RWPE2 (cell line): ENCODE measurements around the gene RGS17.

Source experiments
- ATAC-seq: fragments of 200-7000 bp; cut with Tn5 transposase; 3 replicates; pipeline ENCODE4 v1.9.1; 2021; ENCODE audit warnings: low read depth
- DNase-seq: peaks from one replicate; pipeline ENCODE4 v3.0.0-alpha.2; 2020; ENCODE audit warnings: low spot score
- H3K27ac ChIP-seq: fragments of 450-650 bp; 2 replicates; pipeline ENCODE4 v1.5.1; 2017; ENCODE audit warnings: mild to moderate bottlenecking; ENCODE audit not compliant: poor library complexity, severe bottlenecking
- H3K27me3 ChIP-seq: fragments of 250-450 bp; sonication (Bioruptor Pico); 2 replicates; pipeline ENCODE4 v1.5.1; 2021; ENCODE audit warnings: mild to moderate bottlenecking, moderate library complexity; ENCODE audit not compliant: insufficient read depth, poor library complexity, severe bottlenecking
- H3K36me3 ChIP-seq: fragments of 250-450 bp; sonication (Bioruptor Pico); 2 replicates; pipeline ENCODE4 v1.5.1; 2020; ENCODE audit warnings: low read depth, mild to moderate bottlenecking, moderate library complexity
- H3K4me1 ChIP-seq: fragments of 250-450 bp; sonication (Bioruptor Pico); 2 replicates; pipeline ENCODE4 v1.5.1; 2021; ENCODE audit warnings: mild to moderate bottlenecking, moderate library complexity; ENCODE audit not compliant: insufficient read depth, poor library complexity, severe bottlenecking
- H3K4me3 ChIP-seq: fragments of 250-450 bp; sonication (Bioruptor Pico); 2 replicates; pipeline ENCODE4 v1.5.1; 2021; ENCODE audit warnings: mild to moderate bottlenecking, moderate library complexity; ENCODE audit not compliant: severe bottlenecking
- H3K9me3 ChIP-seq: fragments of 250-450 bp; sonication (Bioruptor Pico); 2 replicates; pipeline ENCODE4 v1.5.1; 2021; ENCODE audit warnings: mild to moderate bottlenecking, moderate library complexity; ENCODE audit not compliant: severe bottlenecking
- TF ChIP-seq, protein P1 (sequence below): fragments of 450-650 bp; IDR thresholded peaks from one replicate; pipeline ENCODE4 v1.5.1; 2017; ENCODE audit warnings: mild to moderate bottlenecking, moderate library complexity; ENCODE audit not compliant: poor library complexity, severe bottlenecking

The RGS17 gene

DNA sequence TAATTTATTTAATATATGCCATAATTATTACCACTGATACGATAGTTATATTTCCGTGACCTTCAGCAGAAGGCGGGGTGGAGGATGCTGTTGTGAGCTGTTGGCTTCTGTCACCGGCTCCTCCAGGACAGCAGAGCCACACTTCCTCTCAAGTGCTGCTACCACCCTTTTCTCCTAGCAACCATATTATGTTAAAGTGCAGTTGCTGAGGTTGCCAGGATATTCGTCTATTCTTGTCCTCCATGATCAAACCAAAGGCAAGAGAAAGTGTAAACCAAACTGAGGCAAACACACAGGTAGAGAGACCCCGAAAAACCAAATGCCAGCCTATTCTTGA lies 27.8 kb downstream of the RGS17 start:
- TF ChIP-seq, protein P1, sequence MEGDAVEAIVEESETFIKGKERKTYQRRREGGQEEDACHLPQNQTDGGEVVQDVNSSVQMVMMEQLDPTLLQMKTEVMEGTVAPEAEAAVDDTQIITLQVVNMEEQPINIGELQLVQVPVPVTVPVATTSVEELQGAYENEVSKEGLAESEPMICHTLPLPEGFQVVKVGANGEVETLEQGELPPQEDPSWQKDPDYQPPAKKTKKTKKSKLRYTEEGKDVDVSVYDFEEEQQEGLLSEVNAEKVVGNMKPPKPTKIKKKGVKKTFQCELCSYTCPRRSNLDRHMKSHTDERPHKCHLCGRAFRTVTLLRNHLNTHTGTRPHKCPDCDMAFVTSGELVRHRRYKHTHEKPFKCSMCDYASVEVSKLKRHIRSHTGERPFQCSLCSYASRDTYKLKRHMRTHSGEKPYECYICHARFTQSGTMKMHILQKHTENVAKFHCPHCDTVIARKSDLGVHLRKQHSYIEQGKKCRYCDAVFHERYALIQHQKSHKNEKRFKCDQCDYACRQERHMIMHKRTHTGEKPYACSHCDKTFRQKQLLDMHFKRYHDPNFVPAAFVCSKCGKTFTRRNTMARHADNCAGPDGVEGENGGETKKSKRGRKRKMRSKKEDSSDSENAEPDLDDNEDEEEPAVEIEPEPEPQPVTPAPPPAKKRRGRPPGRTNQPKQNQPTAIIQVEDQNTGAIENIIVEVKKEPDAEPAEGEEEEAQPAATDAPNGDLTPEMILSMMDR = no peak
- Histone ChIP-seq H3K27ac (no peak overlapping the region), H3K27me3 (no peaks in the 10 kb centered on the region), H3K4me1 (peaks cover 7% of the 10 kb centered on the region), H3K36me3 (no peaks in the 10 kb centered on the region), H3K4me3 (no peak overlapping the region), H3K9me3 (no peaks in the 10 kb centered on the region)
- no peak for DNase-seq
- no peak for ATAC-seq

DNA sequence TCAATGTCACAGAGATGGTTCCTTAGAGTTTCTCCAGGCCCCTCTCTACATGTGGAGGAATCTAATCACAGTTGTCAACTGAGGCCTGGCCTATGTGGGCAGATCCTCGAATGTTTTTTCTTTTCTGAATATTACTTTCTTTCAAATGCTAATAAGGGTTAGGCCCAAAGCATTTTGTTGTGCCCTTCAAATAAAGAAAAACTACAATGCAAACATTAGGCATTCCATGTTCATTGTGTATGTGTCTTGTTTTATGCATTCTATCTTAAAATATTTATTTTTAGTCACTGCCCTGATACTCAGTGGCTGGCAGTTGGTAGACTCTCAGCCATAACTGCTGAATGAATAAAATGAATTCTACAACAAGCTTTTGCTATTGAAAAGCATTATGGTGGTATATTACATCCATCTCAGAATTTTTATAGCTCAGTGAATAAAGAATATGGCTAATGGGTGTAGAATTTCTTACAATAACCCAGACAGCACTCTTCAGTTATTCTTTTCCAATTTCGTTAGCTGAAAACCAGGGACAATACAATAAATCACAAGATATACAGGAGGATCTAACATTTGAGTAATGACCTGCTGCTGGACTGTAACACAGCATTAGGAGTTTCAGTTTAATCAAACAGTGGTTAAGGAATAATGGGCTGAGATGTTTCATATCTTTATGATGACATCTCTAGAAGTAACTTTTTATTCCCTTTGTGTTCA lies 28.3 kb downstream of the RGS17 start:
- Histone ChIP-seq H3K9me3 (no peaks in the 10 kb centered on the region), H3K27ac (no peak overlapping the region), H3K27me3 (no peaks in the 10 kb centered on the region), H3K4me3 (no peak overlapping the region), H3K36me3 (no peaks in the 10 kb centered on the region), H3K4me1 (peaks cover 7% of the 10 kb centered on the region)
- TF ChIP-seq, protein P1 = no peak
- no peak for ATAC-seq
- DNase-seq = no peak

DNA sequence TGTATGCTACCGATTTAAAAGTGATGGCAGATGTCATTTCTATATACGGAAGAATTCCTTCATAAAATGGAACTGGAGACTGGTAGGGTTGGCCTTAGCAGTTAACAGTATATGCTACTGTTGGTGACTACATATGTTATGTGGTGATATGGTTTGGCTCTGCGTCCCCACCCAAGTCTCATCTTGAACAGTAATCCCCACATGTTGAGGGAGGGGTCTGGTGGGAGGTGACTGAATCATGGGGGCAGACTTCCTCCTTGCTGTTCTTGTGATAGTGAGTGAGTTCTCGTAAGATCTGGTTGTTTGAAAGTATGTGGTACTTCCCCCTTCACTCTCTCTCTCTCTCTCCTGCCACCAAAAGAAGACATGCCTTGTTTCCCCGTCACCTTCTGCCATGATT lies 29.6 kb downstream of the RGS17 start:
- no peak for DNase-seq
- no peak for ATAC-seq
- no peaks in the 10 kb centered on the region for H3K9me3 ChIP-seq
- H3K27ac ChIP-seq = no peak overlapping the region
- TF ChIP-seq, protein P1 = no peak
- H3K36me3 ChIP-seq = no peaks in the 10 kb centered on the region
- H3K4me3 ChIP-seq = no peak overlapping the region
- H3K4me1 ChIP-seq = peaks cover 17% of the 10 kb centered on the region
- no peaks in the 10 kb centered on the region for H3K27me3 ChIP-seq

DNA sequence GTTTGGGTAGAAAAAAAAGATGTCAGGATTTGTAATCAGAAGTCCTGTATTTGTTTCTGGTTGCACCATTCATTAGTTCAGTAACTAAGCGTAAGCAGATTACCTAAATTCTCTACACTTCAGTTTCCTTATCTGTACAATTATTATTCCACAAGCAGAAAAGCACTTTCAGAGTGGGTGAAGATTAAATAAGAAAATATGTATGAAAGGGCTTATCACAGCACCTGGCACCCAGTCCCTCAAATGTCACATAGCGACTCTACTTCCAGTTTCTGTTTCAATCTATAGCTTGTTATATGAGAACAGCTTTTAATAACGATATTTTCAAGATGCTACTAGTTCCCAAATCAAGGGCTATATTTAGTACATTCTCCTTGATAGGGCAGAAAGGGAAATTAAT lies 31.4 kb downstream of the RGS17 start:
- Histone ChIP-seq H3K9me3 (no peaks in the 10 kb centered on the region), H3K36me3 (no peaks in the 10 kb centered on the region), H3K27me3 (no peaks in the 10 kb centered on the region), H3K4me3 (no peak overlapping the region), H3K4me1 (peaks cover 23% of the 10 kb centered on the region), H3K27ac (no peak overlapping the region)
- TF ChIP-seq, protein P1 = no peak
- ATAC-seq = no peak
- DNase-seq = no peak

DNA sequence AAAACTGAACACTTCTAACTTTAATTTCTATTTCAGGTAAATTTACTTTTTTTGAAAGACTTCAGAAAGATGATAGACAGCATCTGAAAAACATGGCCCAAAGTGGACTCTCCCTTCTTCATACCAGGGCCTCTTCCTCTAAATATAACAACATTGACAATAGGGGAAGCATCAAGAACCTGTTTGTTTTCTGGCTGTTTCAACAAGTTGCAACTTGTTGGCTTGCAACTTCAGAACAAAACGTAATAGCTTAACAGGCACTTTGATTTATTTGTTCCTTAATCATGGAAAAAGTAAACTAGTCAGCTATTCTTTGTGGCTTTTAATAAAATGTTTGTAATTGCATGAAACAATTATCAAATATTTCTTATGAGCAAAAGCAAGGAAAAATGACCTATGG lies 34.3 kb downstream of the RGS17 start:
- TF ChIP-seq, protein P1 = no peak
- H3K4me3 ChIP-seq = no peak overlapping the region
- peaks cover 40% of the 10 kb centered on the region for H3K4me1 ChIP-seq
- peak overlapping the region; percentile 15 for H3K27ac ChIP-seq
- no peaks in the 10 kb centered on the region for H3K9me3 ChIP-seq
- DNase-seq (no peak), ATAC-seq (no peak)
- H3K36me3 ChIP-seq = no peaks in the 10 kb centered on the region
- no peaks in the 10 kb centered on the region for H3K27me3 ChIP-seq
